MG63 (cell line): ENCODE results near the gene LILRB5. TPM values are rescaled to one million over a fixed set of nuclear protein-coding genes. Genes with fewer than 3 reads are reported as not detected.
A peak's percentile ranks its signal among the peaks of the same experiment; 100 is the strongest.
"Not testable (repeated sequence)": the region's sequence is repeated elsewhere in the genome, so short reads cannot be mapped to it uniquely, and the experiment has no call there.

Source experiments
- DNase-seq: peaks from one replicate; pipeline ENCODE4 v3.0.0-alpha.2; 2020
- H3K27me3 ChIP-seq: fragments of 250-450 bp; sonication (Bioruptor Pico); 2 replicates; pipeline ENCODE4 v1.5.1; 2020; ENCODE audit warnings: mild to moderate bottlenecking, moderate library complexity
- H3K36me3 ChIP-seq: fragments of 250-450 bp; sonication (Bioruptor Pico); 2 replicates; pipeline ENCODE4 v1.5.1; 2020; ENCODE audit warnings: mild to moderate bottlenecking, moderate library complexity
- H3K4me3 ChIP-seq: fragments of 250-450 bp; sonication (Bioruptor Pico); 2 replicates; pipeline ENCODE4 v1.5.1; 2020; ENCODE audit warnings: mild to moderate bottlenecking, moderate library complexity
- H3K9me3 ChIP-seq: fragments of 250-450 bp; sonication (Bioruptor Pico); 2 replicates; pipeline ENCODE4 v1.5.1; 2020; ENCODE audit warnings: mild to moderate bottlenecking, moderate library complexity
- total RNA-seq: library from RNA; depleted of rRNA; stranded (reverse); fragments of >200 nt; shearing (Covaris generic); gene quantifications from 2 replicates; pipeline ENCODE4 v1.2.3, GENCODE V29; 2014; ENCODE audit warnings: low replicate concordance

Gene LILRB5
- total RNA-seq, 1 experiment from 2014 or later = not detected

DNA sequence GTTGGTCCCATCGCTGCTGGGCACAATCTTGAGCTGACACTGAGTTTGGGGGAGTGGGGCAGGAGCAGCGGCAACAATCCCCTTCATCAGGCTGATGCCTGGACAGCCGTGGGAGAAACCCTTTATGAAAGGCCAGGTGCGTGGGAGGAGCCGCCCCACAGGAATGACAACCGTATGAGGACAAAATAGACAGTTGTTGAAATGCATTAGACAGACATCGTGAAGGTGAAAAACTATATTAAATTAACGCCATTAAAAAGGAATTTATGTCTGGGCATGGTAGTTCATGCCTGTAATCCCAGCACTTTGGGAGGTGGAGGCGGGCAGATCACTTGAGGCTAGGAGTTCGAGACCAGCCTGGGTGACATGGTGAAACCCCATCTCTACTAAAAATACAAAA is 32.5 kb downstream of the LILRB5 start:
- H3K4me3 ChIP-seq = not testable (repeated sequence)

DNA sequence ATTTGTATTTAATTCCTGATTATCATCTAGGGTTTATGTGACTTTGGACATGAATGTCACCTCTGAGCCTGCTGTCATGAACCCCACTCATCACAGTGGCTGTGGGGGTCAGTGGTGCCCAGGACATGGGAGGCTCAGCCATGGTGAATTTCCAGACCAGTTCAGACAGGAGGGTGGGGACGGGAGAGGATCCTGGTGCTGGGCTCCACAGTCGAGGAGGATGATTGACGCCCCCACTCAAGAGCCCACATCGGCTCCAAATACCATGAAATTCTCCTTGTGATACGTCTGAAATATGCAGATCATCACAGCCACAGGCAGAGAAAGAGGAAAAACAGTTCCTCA is 33.2 kb downstream of the LILRB5 start:
- DNase-seq, H3K36me3 ChIP-seq, H3K4me3 ChIP-seq: not testable (repeated sequence)
- Histone ChIP-seq H3K9me3 (peaks cover 11% of the 10 kb centered on the region), H3K27me3 (peaks cover 15% of the 10 kb centered on the region)

More for the DNA sequence above, 32.5 kb downstream of the LILRB5 start:
- Histone ChIP-seq H3K9me3 (peaks cover 13% of the 10 kb centered on the region), H3K27me3 (peaks cover 15% of the 10 kb centered on the region)
- not testable (repeated sequence) for H3K36me3 ChIP-seq, DNase-seq

DNA sequence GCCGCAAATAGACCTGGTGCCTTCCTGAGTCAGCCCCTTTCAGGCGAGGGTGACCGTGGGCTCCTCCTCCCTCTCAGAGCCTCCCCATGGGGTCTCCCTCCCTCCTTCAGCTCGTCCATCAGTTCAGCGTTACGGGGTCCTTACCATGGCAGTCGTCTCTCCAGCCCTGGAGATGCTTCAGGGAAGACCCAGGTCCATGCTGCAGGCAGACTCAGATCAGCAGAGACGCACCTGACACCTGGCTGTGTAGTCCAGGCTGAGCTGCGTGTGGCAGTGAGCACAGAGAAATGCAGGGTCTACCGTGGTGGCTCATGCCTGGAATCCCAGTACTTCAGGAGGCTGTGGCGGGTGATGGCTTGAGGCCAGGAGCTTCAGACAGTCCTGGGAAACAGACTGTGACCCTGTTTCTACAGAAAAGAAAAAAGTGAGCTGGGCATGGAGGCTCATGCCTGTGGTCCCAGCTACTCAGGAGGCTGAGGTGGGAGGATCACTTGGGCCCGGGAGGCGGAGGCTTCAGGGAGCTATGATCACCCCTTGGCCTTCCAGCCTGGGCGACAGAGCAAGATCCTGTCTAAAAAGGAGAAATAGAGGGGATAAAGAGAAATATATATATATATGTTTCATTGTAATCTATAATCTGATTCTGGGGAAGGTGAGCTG is 33.7 kb downstream of the LILRB5 start:
- H3K9me3 ChIP-seq, H3K4me3 ChIP-seq, H3K36me3 ChIP-seq, DNase-seq: not testable (repeated sequence)
- peaks cover 15% of the 10 kb centered on the region for H3K27me3 ChIP-seq

DNA sequence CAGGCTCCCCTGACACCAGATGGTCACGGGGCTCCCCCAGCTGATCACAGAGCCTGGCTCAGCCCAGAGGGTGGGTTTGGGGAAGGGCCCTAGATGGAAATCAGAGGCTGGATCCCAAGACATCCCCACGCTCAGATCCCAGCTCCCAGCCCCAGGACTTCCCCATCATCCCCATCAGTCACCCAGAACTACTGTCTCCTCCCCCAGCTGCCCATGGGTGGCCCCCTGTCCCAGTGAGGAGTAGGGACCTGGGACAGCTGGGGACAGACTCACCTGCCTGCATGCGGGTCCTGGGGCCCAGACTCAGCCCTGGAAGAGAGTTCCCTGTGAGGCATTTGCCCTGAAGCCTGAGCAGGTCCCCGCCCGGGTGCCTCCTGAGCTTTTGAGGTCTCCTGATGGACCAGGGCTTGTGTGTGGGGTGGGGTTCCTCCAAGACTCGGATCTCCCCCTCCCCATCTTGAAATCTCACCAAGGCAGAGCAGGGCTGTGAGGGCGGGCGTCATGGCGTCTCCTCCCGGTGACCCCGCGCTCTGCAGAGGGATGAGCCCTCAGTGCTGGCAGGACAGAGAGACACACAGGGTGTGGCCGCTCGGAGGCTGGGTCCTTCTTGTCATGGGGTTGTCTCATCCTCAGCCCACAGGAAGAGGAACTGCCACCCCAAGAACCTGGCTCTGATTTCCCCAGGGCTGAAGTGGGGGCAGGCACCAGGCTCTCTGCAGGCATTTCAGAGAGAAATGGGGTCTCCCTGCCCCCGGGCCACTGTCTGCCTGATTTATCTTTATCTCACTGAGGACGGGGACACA is 34.4 kb downstream of the LILRB5 start, which contains the start of gene LILRB3:
TSS of gene LILRB3 (minus strand) at position 534 of the 803 bp plus-strand sequence. CDS start at position 503, 31 bp downstream.
- DNase-seq = peak; percentile 26
- not testable (repeated sequence) for H3K4me3 ChIP-seq, H3K36me3 ChIP-seq, H3K9me3 ChIP-seq
- H3K27me3 ChIP-seq = peaks cover 15% of the 10 kb centered on the region

DNA sequence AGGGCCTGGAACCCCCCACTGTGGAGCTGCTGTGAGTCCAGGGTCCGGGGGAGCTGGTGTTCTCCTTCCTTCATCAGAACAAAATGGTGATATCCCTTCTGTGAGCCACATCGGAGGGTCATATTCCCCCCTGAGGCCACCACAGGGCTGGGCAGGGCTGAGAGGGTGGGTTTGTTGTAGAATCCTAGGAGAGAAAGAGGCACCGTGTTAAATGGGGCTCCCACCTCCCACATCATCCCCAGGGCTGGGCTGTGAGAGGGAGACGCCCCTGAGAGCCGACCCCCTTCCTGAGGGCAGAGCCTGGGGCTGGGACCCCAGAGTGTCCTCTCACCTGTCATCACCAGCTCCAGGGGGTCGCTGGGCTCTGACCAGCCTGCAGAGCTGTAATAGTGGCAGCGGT is 35.1 kb downstream of the LILRB5 start:
- H3K9me3 ChIP-seq, DNase-seq: not testable (repeated sequence)

DNA sequence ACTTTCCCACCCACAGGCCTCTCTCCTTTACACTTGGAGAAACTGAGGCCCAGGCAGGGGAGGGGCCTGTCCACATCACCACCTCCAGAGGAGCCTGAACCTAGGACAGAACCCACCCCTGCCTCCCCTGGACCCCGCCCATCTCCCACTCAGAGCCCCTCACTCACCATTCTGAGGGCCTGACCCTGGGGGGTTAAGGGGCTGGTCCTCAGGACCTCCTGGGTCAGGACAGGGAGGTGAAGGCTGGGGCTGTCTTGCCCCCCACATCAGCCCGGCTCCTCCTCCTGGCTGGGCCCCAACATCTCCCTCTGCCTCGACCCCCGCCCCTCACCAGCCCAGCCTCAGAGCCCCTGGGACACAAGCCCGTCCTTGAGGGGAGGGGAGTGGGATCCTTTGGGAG is 37.4 kb downstream of the LILRB5 start:
- DNase-seq, H3K27me3 ChIP-seq, H3K9me3 ChIP-seq, H3K4me3 ChIP-seq, H3K36me3 ChIP-seq: not testable (repeated sequence)

More for the DNA sequence above, 35.1 kb downstream of the LILRB5 start:
- peaks cover 15% of the 10 kb centered on the region for H3K27me3 ChIP-seq
- not testable (repeated sequence) for H3K4me3 ChIP-seq, H3K36me3 ChIP-seq

DNA sequence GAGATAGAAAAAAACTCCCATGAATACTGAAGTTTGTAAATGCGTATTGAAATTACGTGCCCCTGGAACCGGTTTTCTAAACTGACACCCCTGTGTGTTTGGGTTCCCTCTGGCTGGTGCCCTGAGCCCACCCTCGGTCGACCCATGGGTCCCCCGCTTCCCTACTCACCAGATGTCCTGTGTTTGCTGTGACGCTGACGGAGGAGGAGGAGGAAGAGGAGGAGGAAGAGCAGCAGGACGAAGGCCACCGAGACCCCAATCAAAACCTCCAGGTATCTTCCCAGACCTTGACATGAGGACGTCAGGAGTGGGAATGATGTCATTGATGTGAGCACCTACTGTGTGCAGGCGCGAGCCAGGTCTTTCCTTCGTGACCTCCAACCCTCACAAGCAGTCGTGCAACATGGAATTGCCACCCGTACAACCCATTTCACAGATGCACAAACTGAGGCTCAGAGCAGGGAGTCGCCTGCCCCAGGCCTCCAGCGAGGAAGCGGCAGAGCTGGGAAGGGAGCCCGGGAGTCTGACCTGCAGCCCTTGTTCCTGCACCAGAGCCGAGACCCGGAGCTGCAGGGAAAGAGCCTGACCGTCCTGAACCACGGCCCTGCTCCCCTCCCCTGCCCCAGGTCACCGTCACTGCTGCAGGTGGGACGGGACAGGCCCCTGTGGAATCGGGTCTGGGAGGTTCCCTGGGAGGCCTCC is 38.0 kb downstream of the LILRB5 start:
- Histone ChIP-seq H3K9me3 (no peaks in the 10 kb centered on the region), H3K36me3 (peaks cover 3% of the 10 kb centered on the region), H3K27me3 (peaks cover 8% of the 10 kb centered on the region), H3K4me3 (no peak overlapping the region)
- DNase-seq = no peak

DNA sequence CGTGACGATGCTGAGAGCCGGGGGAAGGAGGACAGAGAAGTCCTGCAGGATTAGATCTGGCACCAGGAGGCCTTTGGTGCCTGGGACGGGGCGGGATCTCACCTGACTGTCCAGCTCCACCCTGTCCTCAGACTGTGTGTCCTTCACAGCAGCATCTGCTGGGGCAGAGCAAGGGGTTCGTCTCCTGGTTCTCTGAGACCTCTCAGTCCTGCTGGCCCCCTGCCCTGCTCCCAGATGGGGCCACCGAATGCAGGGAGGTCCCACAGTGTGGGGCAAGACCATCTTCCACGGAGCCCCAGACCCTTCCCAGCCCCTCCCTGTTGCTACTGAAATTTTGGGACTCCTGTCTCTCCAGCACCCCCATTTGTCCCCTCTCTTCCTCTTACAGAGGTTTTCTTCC is 38.8 kb downstream of the LILRB5 start:
- H3K4me3 ChIP-seq = no peak overlapping the region
- DNase-seq = no peak
- peaks cover 3% of the 10 kb centered on the region for H3K36me3 ChIP-seq
- H3K27me3 ChIP-seq = peaks cover 3% of the 10 kb centered on the region; the same call in 1 of the 2 replicates
- no peaks in the 10 kb centered on the region for H3K9me3 ChIP-seq

DNA sequence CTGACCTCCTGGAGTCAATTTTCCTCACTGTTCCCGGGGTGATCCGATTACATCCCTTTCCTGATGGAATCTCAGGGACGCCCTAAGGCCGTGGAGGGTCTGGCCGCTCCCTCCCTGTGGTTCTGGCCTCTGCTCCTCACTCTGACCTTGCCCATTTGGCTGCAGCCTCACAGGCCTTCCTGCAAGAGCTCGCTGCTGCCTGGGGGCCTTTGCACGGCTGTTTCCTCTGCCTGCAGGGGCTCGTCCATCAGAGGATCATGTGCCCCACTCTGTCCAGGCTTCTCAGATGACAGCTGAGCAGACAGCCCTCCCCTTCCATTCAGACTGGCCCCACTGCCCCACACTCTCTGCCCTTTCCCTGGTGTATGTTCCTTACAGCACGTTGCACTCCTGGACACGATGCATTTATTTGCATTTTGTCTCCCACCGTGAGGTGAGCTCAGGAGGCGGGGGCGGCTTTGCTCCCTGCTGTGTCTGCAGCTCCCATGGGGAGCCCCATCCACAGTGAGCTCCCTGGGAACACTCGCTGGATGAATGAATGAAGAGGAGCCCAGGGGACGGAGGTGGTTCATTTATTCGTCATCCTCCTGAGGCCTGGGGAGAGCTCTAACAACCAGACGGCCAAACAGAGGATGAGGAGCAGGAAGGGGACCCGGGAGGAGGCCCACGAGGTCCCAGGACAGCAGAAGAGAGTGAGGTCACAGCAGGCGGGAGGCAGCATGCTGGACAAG is 39.4 kb downstream of the LILRB5 start:
- H3K27me3 ChIP-seq, H3K9me3 ChIP-seq, DNase-seq, H3K36me3 ChIP-seq, H3K4me3 ChIP-seq: not testable (repeated sequence)

DNA sequence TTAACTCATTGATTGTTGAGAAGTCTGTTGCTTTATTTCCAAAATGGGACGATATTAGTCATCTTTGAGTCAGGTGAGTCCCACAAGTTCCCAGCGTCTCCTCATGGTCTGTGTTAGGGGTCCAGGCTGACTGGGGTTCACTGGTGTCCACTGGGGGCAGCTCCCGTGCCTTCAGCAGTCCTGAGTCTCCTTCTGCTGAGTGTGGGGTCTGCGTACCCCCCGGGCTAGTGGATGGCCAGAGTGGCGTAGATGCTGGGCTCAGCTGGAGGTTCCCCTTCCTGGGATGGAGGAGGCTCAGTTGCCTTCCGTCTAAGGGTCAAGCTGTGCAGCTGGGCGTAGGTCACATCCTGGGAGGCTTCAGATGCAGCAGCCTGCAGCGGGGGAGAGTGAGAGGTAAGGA is 40.2 kb downstream of the LILRB5 start:
- Histone ChIP-seq H3K9me3 (no peaks in the 10 kb centered on the region), H3K27me3 (no peaks in the 10 kb centered on the region), H3K36me3 (peaks cover 9% of the 10 kb centered on the region), H3K4me3 (no peak overlapping the region)
- no peak for DNase-seq

DNA sequence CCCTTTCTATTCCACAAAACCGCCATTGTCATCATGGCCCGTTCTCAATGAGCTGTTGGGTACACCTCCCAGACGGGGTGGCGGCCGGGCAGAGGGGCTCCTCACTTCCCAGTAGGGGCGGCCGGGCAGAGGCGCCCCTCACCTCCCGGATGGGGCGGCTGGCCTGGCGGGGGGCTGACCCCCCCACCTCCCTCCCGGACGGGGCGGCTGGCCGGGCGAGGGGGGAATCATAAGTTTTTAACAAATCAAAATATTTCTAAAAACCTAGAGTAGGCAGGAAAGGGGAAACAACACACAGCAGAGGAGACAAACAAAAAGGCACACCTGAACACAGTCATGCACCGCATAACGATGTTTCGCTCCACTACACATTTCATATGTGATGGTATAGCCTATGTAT is 42.3 kb downstream of the LILRB5 start:
- H3K9me3 ChIP-seq, H3K27me3 ChIP-seq, H3K4me3 ChIP-seq, DNase-seq: not testable (repeated sequence)
- peaks cover 16% of the 10 kb centered on the region for H3K36me3 ChIP-seq

DNA sequence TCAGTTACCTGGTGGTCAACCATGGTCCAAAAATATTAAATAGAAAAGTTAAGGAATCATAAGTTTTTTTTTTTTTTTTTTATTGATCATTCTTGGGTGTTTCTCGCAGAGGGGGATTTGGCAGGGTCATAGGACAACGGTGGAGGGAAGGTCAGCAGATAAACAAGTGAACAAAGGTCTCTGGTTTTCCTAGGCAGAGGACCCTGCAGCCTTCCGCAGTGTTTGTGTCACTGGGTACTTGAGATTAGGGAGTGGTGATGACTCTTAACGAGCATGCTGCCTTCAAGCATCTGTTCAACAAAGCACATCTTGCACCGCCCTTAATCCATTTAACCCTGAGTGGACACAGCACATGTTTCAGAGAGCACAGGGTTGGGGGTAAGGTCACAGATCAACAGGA is 42.9 kb downstream of the LILRB5 start:
- H3K36me3 ChIP-seq = peaks cover 21% of the 10 kb centered on the region
- DNase-seq, H3K9me3 ChIP-seq, H3K27me3 ChIP-seq, H3K4me3 ChIP-seq: not testable (repeated sequence)

DNA sequence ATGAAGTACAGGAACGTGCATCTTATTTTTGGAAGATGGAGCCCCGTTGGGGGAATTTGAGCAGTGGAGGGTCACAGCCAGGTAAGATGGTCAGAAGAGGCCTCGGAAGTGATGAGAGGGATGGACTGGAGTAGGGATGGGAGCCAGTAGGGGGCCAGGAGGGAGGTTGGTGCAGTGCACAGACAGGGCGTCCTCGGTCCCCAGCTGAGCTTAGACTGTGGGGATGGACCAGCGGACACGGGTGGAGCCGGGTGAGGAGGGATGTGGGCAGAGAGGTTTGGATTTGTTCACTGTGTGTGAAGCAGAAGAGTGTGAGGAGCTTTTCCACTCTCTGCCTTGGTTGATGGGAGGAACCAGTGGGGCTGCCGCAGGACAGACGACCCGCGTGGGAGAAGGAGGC is 45.8 kb downstream of the LILRB5 start:
- Histone ChIP-seq H3K4me3 (no peak overlapping the region), H3K36me3 (peaks cover 48% of the 10 kb centered on the region), H3K27me3 (no peaks in the 10 kb centered on the region), H3K9me3 (no peaks in the 10 kb centered on the region)
- DNase-seq = no peak

DNA sequence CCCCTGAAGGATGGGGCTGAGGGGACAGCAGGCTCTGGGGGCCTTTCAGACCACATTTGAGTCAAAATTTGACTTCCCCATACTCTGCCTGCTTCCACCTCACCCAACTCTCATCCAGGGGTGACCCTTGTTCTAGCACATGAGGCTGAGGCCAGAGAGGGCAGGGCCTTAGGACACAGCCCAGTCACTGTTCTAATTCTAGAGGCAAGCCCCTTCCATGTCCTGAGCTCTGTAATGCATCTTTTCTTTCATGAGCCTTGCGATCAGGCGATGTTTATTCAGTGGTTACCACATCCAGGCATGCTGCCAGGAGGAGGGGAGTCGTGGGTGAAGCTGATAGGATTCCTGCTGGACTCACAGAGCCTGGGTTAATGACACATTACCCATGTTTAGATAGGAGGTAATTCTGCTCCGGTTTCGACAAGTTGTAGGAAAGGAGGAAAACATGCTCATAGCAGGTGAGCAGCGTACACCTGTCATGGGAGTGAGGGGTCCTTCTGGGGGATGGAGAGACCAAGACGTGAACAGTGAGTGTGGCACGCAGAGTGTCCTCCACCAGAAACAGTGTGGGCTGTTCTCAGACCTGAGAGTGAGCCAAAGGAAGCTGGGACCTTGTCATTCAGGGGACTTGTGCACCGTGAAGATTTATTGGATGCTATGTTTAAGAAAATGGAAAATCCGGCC is 47.1 kb downstream of the LILRB5 start:
- H3K27me3 ChIP-seq = no peaks in the 10 kb centered on the region
- H3K9me3 ChIP-seq = no peaks in the 10 kb centered on the region
- peaks cover 61% of the 10 kb centered on the region for H3K36me3 ChIP-seq
- H3K4me3 ChIP-seq = no peak overlapping the region
- DNase-seq = peak; percentile 95

DNA sequence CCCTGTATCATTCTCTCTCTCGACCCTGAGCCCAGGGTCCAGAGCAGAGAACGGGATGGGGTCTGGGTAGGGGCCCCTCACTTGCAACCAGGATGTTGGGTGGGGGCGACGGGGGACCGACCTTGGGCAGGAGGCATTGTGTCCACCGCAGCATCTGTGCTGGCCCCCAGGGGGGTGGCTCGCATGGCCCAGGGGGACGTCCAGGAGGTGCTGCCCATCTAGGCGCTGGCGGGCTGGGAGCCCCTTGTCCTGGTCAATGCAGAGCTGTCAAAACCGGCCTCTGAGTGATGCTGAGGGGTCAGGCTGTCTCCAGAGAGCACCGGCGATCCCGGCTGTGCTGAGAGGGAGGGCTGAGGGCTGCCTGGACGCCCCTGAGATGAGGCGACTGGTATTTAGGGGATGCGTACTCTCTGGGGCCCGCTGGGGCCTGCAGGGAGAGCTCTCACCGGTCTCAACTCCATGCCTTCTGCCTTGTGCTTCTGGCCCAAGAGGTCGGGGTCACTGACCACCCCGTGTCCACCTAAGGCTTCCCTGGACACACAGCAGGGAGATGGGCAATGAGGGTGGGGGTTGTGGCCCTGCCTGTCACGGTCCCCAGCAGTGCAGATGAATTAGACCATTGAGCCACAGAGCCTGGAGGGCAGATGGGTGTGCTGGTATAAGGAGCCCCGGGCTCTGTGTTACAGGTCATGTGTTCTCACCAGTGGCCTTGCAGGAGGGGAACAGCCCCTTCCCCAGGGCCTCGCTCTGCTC is 47.8 kb downstream of the LILRB5 start:
- Histone ChIP-seq H3K9me3 (no peaks in the 10 kb centered on the region), H3K27me3 (no peaks in the 10 kb centered on the region), H3K4me3 (no peak overlapping the region), H3K36me3 (peaks cover 68% of the 10 kb centered on the region)
- peak; percentile 35 for DNase-seq

DNA sequence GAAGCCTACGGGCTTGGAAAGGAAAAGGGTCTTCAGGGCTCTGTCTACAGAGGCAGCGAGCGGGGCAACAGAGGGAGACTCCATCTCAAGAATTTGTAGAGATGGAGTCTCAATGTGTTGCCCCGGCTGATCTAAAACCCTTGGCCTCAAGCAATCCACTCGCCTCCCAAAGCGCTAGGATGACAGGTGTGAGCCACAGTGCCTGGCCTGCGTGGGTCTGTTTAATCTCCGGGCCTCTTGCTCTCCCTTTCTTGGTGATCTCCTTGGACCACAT is 48.4 kb downstream of the LILRB5 start:
- Histone ChIP-seq H3K27me3 (no peaks in the 10 kb centered on the region), H3K36me3 (peaks cover 73% of the 10 kb centered on the region), H3K9me3 (no peaks in the 10 kb centered on the region), H3K4me3 (no peak overlapping the region)
- DNase-seq = no peak
